Cerebellar cortex (tissue), 1 donor: ENCODE measurements around the gene RALA.
"Not testable (repeated sequence)": the region's sequence is repeated elsewhere in the genome, so short reads cannot be mapped to it uniquely, and the experiment has no call there.

Experiments used
- DNase-seq: peaks from one replicate; pipeline ENCODE4 v3.0.0-alpha.2; 2015; ENCODE audit warnings: low spot score

RALA gene

GRCh38 chr7:39647816-39648215 is 24.4 kb downstream of the RALA start:
- no peak for DNase-seq

- DNase-seq = no peak
These were observed 27.3 kb downstream of the RALA start for GRCh38 chr7:39650676-39651075.

- DNase-seq = no peak
These were observed 27.9 kb downstream of the RALA start for GRCh38 chr7:39651265-39651664.

- DNase-seq = no peak
These were observed 33.0 kb downstream of the RALA start for GRCh38 chr7:39656415-39656814.

- no peak for DNase-seq
These were observed 36.1 kb downstream of the RALA start for GRCh38 chr7:39659356-39660013.

- DNase-seq = no peak
These were observed 38.6 kb downstream of the RALA start for GRCh38 chr7:39661960-39662359.

GRCh38 chr7:39663263-39663662 is 39.9 kb downstream of the RALA start:
- DNase-seq = no peak

- no peak for DNase-seq
These were observed 40.7 kb downstream of the RALA start for GRCh38 chr7:39664057-39664456.

GRCh38 chr7:39664585-39664984 is 41.2 kb downstream of the RALA start:
- DNase-seq = no peak

- no peak for DNase-seq
These were observed 43.2 kb downstream of the RALA start for GRCh38 chr7:39666562-39666961.

GRCh38 chr7:39667341-39667923 is 44.1 kb downstream of the RALA start:
- peak; percentile 60 for DNase-seq

- DNase-seq = not testable (repeated sequence)
These were observed 44.9 kb downstream of the RALA start for GRCh38 chr7:39668280-39668679.

GRCh38 chr7:39670052-39670451 is 46.7 kb downstream of the RALA start:
- no peak for DNase-seq

- DNase-seq = no peak
These were observed 47.6 kb downstream of the RALA start for GRCh38 chr7:39670934-39671333.

GRCh38 chr7:39672176-39672575 is 48.8 kb downstream of the RALA start:
- peak; percentile 34 for DNase-seq

- no peak for DNase-seq
These were observed 50.5 kb downstream of the RALA start for GRCh38 chr7:39673868-39674267.

- peak; percentile 17 for DNase-seq
These were observed 51.0 kb downstream of the RALA start for GRCh38 chr7:39674406-39674805.

GRCh38 chr7:39676346-39676745 is 53.0 kb downstream of the RALA start:
- no peak for DNase-seq

GRCh38 chr7:39678930-39679709 is 55.7 kb downstream of the RALA start:
- no peak for DNase-seq

- not testable (repeated sequence) for DNase-seq
These were observed 56.5 kb downstream of the RALA start for GRCh38 chr7:39679874-39680273.

- DNase-seq = peak; percentile 29
These were observed 58.6 kb downstream of the RALA start for GRCh38 chr7:39681887-39682441.

GRCh38 chr7:39683216-39683845 is 60.0 kb downstream of the RALA start:
- peak; percentile 9 for DNase-seq
